NCI-H1930 (cell line): ENCODE measurements around the gene SLC5A1.

Experiments
- DNase-seq, 2 experiments: peaks; one replicate each; lab custom pipeline; 2025; lab: John Stamatoyannopoulos, UW

The SLC5A1 gene

DNA sequence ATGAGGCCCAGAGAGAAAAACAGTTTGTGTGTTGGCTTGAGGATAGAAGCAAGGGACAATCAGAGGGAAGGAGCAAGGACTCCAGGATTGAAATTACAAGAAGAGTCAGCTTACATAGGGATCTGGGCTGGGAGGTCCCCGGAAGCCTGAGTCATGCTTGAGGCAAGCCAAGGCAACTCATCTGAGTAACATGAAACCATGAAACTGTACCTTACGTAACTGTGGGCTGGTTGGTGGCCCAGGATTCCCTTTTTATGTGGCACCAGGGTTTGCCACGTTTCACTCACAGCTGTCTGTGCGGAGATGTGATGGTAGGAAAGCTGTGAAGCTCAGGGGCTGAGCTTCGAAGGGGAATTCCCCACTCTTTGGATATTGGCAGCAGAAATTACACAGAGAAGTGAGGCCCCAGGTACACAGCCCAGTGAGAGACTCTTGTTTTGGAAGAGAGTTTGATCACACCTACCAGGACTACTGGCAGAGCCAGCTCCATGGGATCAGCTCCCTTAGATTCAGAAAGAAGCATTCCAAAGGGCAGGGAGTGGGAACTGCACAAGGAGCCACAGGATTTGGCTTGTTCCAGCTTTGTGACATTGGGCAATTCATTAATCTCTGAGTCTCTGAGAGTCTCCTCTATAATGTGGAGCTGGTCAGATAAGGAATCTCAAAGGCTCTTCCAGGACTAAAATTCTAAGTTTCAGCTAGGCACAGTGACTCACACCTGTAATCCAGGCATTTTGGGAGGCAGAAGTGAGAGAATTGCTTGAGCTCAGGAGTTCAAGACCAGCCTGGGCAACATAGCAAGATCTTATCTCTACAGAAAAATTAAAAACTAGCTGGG is 7.8 kb downstream of the SLC5A1 start:
- DNase-seq: peak in 1 of 2 experiments; percentile 11

GRCh38 chr22:32052244-32052643 is 9.2 kb downstream of the SLC5A1 start:
- no peak for DNase-seq

DNA sequence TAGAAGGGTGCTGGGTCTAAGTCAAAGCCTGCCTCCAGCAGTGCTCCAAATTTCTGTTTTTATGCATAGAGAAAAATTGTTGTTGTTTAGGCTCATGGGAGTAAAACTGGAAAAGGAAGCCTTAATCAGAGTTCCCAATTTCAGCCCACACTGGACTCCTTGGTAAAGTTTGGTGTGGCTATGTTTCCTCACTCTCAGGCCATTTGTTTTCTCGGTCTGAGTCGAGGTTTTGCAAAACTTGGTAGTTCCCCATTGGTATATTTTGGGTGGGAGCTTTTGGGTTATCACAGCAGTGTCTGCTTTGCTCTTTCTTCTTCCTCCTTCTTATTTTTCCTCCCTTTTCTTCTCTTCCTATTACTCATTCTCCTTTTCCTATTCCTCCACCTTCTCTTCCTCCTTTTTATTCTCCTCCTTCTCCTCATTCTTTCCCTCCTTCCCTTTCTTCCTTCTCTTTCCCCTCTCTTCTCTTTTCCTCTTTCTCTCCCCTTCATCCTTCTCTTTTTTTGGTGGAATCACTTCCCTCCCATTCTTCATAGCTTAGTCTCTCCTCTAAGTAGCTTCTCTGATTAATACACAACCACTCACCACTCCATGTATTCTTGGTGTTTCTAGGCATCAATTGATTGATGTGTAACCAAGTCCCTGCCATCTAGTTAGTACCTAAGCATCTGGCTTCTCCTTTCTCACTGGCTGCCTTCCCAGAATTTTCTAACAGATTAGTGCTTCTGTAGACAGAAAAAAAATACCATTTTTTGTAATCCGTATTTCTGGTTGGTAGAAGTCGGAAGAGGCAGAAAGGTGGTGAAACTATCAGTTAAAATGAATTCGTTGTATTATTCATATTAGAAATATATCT is 10.1 kb downstream of the SLC5A1 start:
- no peak for DNase-seq

GRCh38 chr22:32055069-32055468 is 12.0 kb downstream of the SLC5A1 start:
- DNase-seq: no peak

DNA sequence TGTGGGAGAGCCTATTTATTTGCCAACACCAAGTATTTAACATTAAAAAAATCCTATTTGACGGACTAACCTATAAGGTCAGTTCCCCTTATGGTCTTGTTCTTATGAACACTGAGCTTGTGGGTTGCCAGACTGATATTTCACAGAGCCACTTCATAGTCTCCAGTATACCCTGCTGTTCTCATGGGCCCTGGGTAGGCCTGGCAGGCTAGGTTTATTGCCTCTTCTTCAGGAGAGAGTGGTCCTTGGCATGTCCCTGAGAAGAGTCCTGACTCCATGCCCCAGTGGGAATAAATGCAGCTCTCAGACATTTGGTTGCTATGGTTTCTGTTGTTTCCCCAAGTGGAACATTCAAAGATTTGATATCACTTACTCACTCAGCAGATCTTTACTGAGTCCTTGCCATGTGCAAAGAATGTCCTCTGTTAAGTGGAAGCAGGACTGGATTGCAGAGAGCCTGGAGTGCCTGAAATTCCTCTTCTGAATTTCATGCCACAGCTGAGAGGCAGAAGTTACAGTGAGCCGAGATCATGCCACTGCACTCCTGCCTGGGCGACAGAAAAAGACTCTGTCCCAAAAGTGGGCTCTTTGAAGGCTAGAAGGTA is 15.7 kb downstream of the SLC5A1 start:
- DNase-seq: no peak

- no peak for DNase-seq
These were observed 16.4 kb downstream of the SLC5A1 start for GRCh38 chr22:32059426-32059825.

DNA sequence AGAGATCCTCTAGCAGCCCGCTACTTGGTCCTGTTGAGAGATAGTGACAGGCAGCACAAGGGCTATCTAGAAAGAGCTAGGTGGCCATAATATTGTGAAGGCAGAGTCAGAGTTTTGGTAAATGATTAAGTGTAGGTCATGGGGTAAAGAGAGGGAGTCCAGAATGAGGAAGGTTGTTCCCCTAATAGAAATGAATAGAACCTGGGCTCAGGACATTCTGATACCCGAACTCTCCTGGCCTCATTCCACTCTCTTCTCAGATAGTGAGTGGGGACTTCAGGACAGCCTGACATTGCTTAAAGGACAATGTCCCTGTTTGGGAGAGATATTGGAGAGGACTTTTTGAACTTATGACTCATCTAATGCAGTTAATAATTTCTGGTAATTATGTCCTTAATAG is 20.6 kb downstream of the SLC5A1 start:
- no peak for DNase-seq

GRCh38 chr22:32066820-32067219 is 23.8 kb downstream of the SLC5A1 start:
- no peak for DNase-seq

DNA sequence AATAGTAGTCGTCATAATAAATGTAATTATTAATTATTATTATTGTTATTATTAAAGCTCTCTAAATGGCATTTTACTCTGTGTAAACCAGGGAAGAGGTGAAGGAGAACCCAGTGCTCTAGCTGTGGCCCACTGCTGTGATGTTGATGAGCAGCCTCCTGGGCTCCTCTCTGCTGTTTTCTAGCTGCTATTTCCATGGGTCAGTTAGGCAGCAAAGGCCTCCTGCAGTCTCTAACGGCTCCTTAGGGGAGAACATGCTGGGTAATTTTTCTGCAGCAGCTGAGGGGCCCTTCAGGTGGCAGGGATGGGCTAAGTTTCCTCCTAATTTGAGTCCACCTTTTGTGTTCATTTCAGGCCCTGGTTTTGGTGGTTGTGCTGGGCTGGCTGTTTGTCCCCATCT is 24.6 kb downstream of the SLC5A1 start:
- DNase-seq: no peak

DNA sequence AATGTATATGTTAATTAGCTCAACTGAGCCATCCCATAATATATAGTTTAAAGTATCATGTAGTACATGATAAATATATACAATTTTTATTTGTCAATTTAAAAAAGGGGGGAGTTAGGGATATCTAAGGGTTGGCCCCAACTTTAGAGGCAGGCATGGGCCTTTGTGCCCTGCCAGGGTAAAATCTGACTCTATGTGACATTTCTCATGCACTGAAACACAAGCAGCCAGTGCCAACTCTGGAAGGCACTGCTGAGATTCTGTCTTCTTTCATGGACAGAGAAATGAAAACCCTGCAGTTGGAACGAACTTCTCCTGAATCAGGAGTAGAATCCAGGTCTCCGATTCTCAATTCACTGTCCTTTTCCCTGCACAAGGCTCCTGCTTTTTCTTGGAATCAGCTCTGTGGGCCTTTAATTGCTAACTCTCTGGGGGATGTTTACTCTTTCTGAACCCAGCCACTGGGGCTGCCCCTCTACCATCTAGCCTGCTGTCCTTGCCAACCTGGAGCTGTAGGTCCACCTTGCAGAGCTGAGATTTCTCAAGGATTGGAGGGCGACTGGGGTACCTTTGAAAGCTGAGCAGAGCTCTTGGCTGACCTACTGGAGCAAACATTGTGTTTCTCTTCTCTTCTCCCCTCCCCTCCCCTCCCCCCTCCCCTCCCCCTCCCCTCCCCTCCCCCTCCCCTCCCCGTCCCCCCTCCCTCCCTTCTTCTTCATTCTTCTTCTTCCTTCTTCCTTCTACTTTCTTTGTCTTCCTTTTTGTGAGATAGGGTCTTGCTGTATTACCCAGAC is 26.7 kb downstream of the SLC5A1 start:
- no peak for DNase-seq

- no peak for DNase-seq
These were observed 30.2 kb downstream of the SLC5A1 start for GRCh38 chr22:32073262-32073661.

GRCh38 chr22:32073823-32074380 is 30.8 kb downstream of the SLC5A1 start:
- DNase-seq: no peak

GRCh38 chr22:32075997-32076760 is 33.1 kb downstream of the SLC5A1 start:
- DNase-seq: no peak

DNA sequence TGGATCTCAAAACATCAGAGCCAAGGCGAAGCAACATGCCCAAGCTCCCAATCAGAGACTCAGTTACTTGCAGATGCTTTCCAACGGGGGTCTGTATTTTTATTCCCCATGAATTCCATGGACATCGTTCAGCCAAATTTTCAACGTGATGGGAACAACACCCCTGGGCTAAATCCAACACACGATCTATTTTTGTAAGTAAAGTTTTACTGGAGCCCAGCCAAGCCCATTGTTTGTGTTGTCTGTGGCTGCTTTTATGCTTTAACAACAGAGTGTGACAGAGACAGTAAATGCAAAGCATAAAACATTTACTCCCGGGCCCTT is 33.7 kb downstream of the SLC5A1 start:
- no peak for DNase-seq

GRCh38 chr22:32077151-32077550 is 34.1 kb downstream of the SLC5A1 start:
- DNase-seq: no peak

DNA sequence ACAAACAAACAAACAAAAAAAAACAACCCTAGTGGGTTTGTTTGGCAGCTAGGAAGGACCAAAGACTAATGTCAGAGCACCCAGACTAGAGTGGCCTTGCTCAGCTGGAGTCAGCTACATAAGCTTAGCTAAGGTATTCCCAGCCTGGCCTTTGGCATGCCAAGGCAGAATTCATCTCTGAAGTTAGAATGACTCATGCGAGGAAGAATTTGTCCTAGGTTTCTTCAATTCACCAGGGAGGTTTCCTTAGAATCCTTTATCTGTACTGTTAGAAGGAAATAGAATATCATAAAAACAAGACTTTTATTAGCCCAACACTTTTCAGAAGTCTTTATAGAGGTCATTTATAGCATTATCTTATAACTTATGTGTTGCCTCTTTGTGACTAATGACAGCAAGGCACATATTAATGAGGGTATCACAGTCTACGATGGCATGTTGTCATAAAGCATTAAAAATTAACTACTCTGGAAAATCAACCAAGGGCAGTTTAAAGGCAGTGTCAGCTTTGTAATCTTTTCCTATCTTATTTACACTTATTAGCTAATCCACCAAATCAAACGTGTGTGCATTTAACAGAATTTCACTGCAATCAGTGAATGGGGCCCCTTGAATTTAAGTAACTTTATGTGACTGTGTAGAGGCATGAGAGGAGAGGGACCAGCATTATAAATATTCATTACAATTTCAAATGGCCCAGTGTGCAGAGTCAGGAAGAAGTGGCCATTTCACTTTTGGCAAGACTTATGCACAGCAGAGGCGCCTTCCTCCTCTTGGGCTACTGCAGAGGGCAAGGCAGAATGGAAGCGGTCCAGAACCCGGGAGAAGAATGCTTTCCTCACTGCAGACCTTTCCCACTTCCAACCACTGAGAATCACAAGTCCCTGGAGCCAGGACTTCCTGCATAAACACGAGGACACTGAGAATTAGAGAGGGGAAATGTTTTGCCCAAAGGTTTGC is 36.3 kb downstream of the SLC5A1 start:
- DNase-seq: no peak

GRCh38 chr22:32080904-32081303 is 37.8 kb downstream of the SLC5A1 start:
- DNase-seq: peak; percentile 13 to 17

- no peak for DNase-seq
These were observed 39.3 kb downstream of the SLC5A1 start for GRCh38 chr22:32082331-32082730.

GRCh38 chr22:32083000-32083399 is 39.9 kb downstream of the SLC5A1 start:
- DNase-seq: no peak

DNA sequence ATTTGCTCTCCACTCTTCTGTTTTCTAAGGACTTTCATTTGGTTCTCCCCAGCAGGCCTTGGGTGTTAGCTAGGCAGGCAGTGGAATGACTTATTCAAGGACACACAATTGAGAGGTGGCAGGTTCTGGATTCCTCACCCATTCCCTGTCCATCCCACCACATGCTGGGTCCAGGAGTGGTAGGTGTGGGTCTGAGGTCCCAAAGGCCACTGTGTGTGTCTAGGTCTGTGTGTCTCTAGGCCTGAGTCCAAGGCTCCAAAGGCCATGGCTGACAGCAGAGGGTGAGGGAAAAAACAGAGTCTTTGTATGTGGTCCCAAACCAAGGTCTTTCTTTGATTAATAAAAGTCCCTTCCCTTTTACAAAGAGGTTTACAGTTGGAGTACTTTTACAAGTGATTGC is 40.8 kb downstream of the SLC5A1 start:
- DNase-seq: no peak
